Thyroid gland (tissue), 4 donors: Measurements from ENCODE around the gene COL9A3.

Experiments used
- CTCF ChIP-seq, 6 experiments: fragments of 200-600 bp in 3 of 6; fragments of 450-650 bp in 3 of 6; sonication (generic) in 3 of 6; IDR thresholded peaks; one replicate each; pipeline ENCODE4 v1.5.1; 2016 to 2019; ENCODE audit warnings: antibody characterized with exemption in 6 of 6, mild to moderate bottlenecking in 2 of 6, inconsistent platforms in 1 of 6, moderate library complexity in 1 of 6
- POLR2A ChIP-seq, 2 donors: fragments of 450-650 bp; IDR thresholded peaks; one replicate each; pipeline ENCODE4 v1.6.1; 2017; ENCODE audit warnings: antibody characterized with exemption in 2 of 2, mild to moderate bottlenecking in 2 of 2, moderate library complexity in 1 of 2

- TF ChIP-seq POLR2A (IDR thresholded peaks at IDR 0.05) (no peak), CTCF (IDR thresholded peaks at IDR 0.05) (no peak)
These were observed 43.6 kb downstream of the COL9A3 start for GRCh38 chr20:62860391-62860923.
